Gastroesophageal sphincter (tissue), 3 donors: ENCODE data around the gene TMOD2.

ENCODE experiments used
- CTCF ChIP-seq, 4 experiments: fragments of 200-600 bp in 2 of 4; fragments of 450-650 bp in 2 of 4; sonication (generic) in 1 of 4; IDR thresholded peaks; one replicate each; pipeline ENCODE4 v1.5.1; 2017 to 2019; ENCODE audit warnings: antibody characterized with exemption in 4 of 4, mild to moderate bottlenecking in 2 of 4, moderate library complexity in 2 of 4
- EP300 ChIP-seq: sonication (generic); formaldehyde crosslinking; IDR thresholded peaks from one replicate; pipeline ENCODE4 v1.6.1; 2017; ENCODE audit warnings: antibody characterized with exemption, mild to moderate bottlenecking
- POLR2A ChIP-seq, 2 donors: fragments of 450-650 bp; IDR thresholded peaks; one replicate each; pipeline ENCODE4 v1.6.1; 2017; ENCODE audit warnings: antibody characterized with exemption in 2 of 2, mild to moderate bottlenecking in 2 of 2, moderate library complexity in 1 of 2
- POLR2AphosphoS5 ChIP-seq: sonication (generic); formaldehyde crosslinking; IDR thresholded peaks from one replicate; pipeline ENCODE4 v1.6.1; 2017; ENCODE audit warnings: antibody characterized with exemption

- TF ChIP-seq CTCF (IDR thresholded peaks at IDR 0.05) (no peak), POLR2A (IDR thresholded peaks at IDR 0.05) (no peak), EP300 (no peak), POLR2AphosphoS5 (no peak)
Measured at GRCh38 chr15:51844747-51845426, 93.5 kb downstream of the TMOD2 start.
